Activated CD8-positive, alpha-beta memory T cell treated with anti-CD3 and anti-CD28 coated beads for 4 hours (primary cell): Measurements from ENCODE around the gene IGIP.
"Not testable (repeated sequence)": the region's sequence is repeated elsewhere in the genome, so short reads cannot be mapped to it uniquely, and the experiment has no call there.

Experiments used
- DNase-seq, 2 donors: peaks; one replicate each; pipeline ENCODE4 v3.0.0-alpha.2; 2020; ENCODE audit warnings: low read depth in 2 of 2

Gene IGIP

GRCh38 chr5:140141241-140141640 lies 15.5 kb downstream of the IGIP start:
- DNase-seq: no peak

GRCh38 chr5:140142246-140142645 lies 16.5 kb downstream of the IGIP start:
- DNase-seq: no peak

- DNase-seq: no peak
Measured at GRCh38 chr5:140142856-140143255, 17.1 kb downstream of the IGIP start.

- DNase-seq: no peak
Measured at GRCh38 chr5:140143521-140144258, 18.0 kb downstream of the IGIP start.

- DNase-seq: no peak
Measured at GRCh38 chr5:140145256-140145655, 19.5 kb downstream of the IGIP start.

- DNase-seq: peak in 1 of 2 donors; percentile 9
Measured at GRCh38 chr5:140145818-140146522, 20.2 kb downstream of the IGIP start.

GRCh38 chr5:140146523-140146842 lies 20.7 kb downstream of the IGIP start:
- DNase-seq: no peak

- DNase-seq: no peak
Measured at GRCh38 chr5:140147460-140147859, 21.7 kb downstream of the IGIP start.

GRCh38 chr5:140148508-140148907 lies 22.8 kb downstream of the IGIP start:
- no peak for DNase-seq

GRCh38 chr5:140150201-140150600 lies 24.5 kb downstream of the IGIP start:
- no peak for DNase-seq

GRCh38 chr5:140151144-140152021 lies 25.6 kb downstream of the IGIP start:
- no peak for DNase-seq

GRCh38 chr5:140152022-140152999 lies 26.6 kb downstream of the IGIP start:
- DNase-seq: no peak

GRCh38 chr5:140153255-140153654 lies 27.5 kb downstream of the IGIP start:
- no peak for DNase-seq

- DNase-seq: no peak
Measured at GRCh38 chr5:140153905-140154304, 28.2 kb downstream of the IGIP start.

- not testable (repeated sequence) for DNase-seq
Measured at GRCh38 chr5:140154710-140155381, 29.1 kb downstream of the IGIP start.

- DNase-seq: peak; percentile 63 to 68
Measured at GRCh38 chr5:140157032-140157781, 31.5 kb downstream of the IGIP start.

- DNase-seq: no peak
Measured at GRCh38 chr5:140159014-140159927, 33.5 kb downstream of the IGIP start.

GRCh38 chr5:140162275-140162674 lies 36.5 kb downstream of the IGIP start:
- no peak for DNase-seq

- DNase-seq: no peak
Measured at GRCh38 chr5:140162781-140163180, 37.0 kb downstream of the IGIP start.
